ENCODE results near the gene PSME1. TPM values are rescaled to one million over a fixed set of nuclear protein-coding genes. Genes with fewer than 3 reads are reported as not detected.

Gene PSME1
- total and polyA plus RNA-seq, 2 of the 13 experiments (the other 11 are each of a cell fraction or from before 2014, with no cell fraction given): 159 to 608 TPM

GRCh38 chr14:24146453-24146977, 10.5 kb downstream of the PSME1 start, which contains the start of gene PSME2 (continued):
- peak; percentile 54; the same call in 1 of the 2 replicates for TF ChIP-seq GATAD1 (CRISPR knock-in tag; IDR thresholded peaks at IDR 0.05)
- no peak for TF ChIP-seq ZNF543 (CRISPR knock-in tag; IDR thresholded peaks at IDR 0.05)
- peak; percentile 81 for TF ChIP-seq ZNF160 (CRISPR knock-in tag; IDR thresholded peaks at IDR 0.05)
- no peak for TF ChIP-seq ZNF558 (CRISPR knock-in tag; IDR thresholded peaks at IDR 0.05; ENCODE audit: borderline replicate concordance)
- TF ChIP-seq SCMH1 (CRISPR knock-in tag; IDR thresholded peaks at IDR 0.05; ENCODE audit: borderline replicate concordance): no peak
- TF ChIP-seq HNF4A (CRISPR knock-in tag; IDR thresholded peaks at IDR 0.05): peak; percentile 87
- TF ChIP-seq REXO4 (CRISPR knock-in tag; IDR thresholded peaks at IDR 0.05; ENCODE audit: borderline replicate concordance): no peak
- no peak for TF ChIP-seq SETDB1 (CRISPR knock-in tag; IDR thresholded peaks at IDR 0.05; ENCODE audit: borderline replicate concordance)
- TF ChIP-seq ZNF281 (CRISPR knock-in tag; IDR thresholded peaks at IDR 0.05; ENCODE audit: borderline replicate concordance): peak; percentile 48; the same call in 1 of the 2 replicates
- 0 out of 2 replicates have a peak, but pooled peaks have one; percentile 64 for TF ChIP-seq HIC2 (CRISPR knock-in tag; IDR thresholded peaks at IDR 0.05; ENCODE audit: low read depth)
- TF ChIP-seq, protein P1, sequence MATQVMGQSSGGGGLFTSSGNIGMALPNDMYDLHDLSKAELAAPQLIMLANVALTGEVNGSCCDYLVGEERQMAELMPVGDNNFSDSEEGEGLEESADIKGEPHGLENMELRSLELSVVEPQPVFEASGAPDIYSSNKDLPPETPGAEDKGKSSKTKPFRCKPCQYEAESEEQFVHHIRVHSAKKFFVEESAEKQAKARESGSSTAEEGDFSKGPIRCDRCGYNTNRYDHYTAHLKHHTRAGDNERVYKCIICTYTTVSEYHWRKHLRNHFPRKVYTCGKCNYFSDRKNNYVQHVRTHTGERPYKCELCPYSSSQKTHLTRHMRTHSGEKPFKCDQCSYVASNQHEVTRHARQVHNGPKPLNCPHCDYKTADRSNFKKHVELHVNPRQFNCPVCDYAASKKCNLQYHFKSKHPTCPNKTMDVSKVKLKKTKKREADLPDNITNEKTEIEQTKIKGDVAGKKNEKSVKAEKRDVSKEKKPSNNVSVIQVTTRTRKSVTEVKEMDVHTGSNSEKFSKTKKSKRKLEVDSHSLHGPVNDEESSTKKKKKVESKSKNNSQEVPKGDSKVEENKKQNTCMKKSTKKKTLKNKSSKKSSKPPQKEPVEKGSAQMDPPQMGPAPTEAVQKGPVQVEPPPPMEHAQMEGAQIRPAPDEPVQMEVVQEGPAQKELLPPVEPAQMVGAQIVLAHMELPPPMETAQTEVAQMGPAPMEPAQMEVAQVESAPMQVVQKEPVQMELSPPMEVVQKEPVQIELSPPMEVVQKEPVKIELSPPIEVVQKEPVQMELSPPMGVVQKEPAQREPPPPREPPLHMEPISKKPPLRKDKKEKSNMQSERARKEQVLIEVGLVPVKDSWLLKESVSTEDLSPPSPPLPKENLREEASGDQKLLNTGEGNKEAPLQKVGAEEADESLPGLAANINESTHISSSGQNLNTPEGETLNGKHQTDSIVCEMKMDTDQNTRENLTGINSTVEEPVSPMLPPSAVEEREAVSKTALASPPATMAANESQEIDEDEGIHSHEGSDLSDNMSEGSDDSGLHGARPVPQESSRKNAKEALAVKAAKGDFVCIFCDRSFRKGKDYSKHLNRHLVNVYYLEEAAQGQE (IDR thresholded peaks at IDR 0.05; ENCODE audit: borderline replicate concordance in 1 of 2, low read depth in 1 of 2, low read length in 2 of 2): 0 out of 4 replicates have a peak, but pooled peaks of 1 of the 2 experiments have one; percentile 7
- TF ChIP-seq ZC3H4 (CRISPR knock-in tag; IDR thresholded peaks at IDR 0.05; ENCODE audit: borderline replicate concordance): no peak
- no peak for TF ChIP-seq SYNCRIP (IDR thresholded peaks at IDR 0.05; ENCODE audit: insufficient read depth, low read depth, low read length)
- peak; percentile 93 for TF ChIP-seq SNAI1 (CRISPR knock-in tag; IDR thresholded peaks at IDR 0.05; ENCODE audit: borderline replicate concordance)
- TF ChIP-seq ZNF883 (CRISPR knock-in tag; IDR thresholded peaks at IDR 0.05; ENCODE audit: not compliant biosample characterization): no peak
- TF ChIP-seq ZNF367 (CRISPR knock-in tag; IDR thresholded peaks at IDR 0.05; ENCODE audit: borderline replicate concordance): no peak
- TF ChIP-seq SMARCC2 (IDR thresholded peaks at IDR 0.05): no peak
- TF ChIP-seq FOXA3 (CRISPR knock-in tag; IDR thresholded peaks at IDR 0.05): no peak
- TF ChIP-seq ZFY (CRISPR knock-in tag; IDR thresholded peaks at IDR 0.05): no peak
- no peak for TF ChIP-seq NRL (CRISPR knock-in tag; IDR thresholded peaks at IDR 0.05; ENCODE audit: borderline replicate concordance)
- TF ChIP-seq E2F5 (CRISPR knock-in tag; conservative IDR thresholded peaks at IDR 0.05): 0 out of 2 replicates have a peak, but pooled peaks have one; percentile 17

Data from HepG2 (cell line).